ENCODE results near the gene CDH12. TPM values are rescaled to one million over a fixed set of nuclear protein-coding genes. Genes with fewer than 3 reads are reported as not detected.

The CDH12 gene
- total RNA-seq, 6 experiments from 2014 or later: not detected

DNA sequence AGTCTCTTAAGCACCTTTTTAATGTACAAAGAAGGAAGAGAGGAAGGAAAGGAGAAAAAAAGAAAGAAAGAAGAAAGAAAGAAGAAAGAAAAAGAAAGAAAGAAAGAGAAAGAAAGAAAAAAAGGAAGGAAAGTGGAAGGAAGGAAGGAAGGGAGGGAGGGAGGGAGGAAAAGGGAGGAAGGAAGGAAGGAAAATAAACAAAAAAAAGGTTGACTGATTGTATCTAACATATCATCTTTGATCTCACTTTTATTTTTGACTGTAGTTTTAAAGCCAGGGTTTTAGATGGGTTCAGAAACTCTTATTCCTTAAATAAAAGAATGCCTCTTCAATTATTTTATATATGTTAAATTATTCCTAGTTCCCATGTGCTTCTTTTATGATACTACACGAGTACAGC lies 794.5 kb downstream of the CDH12 start:
- Mint-ChIP-seq H3K4me1 (ENCODE audit: low read depth) (no peaks in the 10 kb centered on the region), H3K4me3 (no peak overlapping the region), H3K9me3 (peaks cover 27% of the 10 kb centered on the region), H3K27me3 (ENCODE audit: insufficient read depth) (no peaks in the 10 kb centered on the region), H3K27ac (no peak overlapping the region), H3K36me3 (ENCODE audit: low read depth) (no peaks in the 10 kb centered on the region)
- TF ChIP-seq, protein P1, sequence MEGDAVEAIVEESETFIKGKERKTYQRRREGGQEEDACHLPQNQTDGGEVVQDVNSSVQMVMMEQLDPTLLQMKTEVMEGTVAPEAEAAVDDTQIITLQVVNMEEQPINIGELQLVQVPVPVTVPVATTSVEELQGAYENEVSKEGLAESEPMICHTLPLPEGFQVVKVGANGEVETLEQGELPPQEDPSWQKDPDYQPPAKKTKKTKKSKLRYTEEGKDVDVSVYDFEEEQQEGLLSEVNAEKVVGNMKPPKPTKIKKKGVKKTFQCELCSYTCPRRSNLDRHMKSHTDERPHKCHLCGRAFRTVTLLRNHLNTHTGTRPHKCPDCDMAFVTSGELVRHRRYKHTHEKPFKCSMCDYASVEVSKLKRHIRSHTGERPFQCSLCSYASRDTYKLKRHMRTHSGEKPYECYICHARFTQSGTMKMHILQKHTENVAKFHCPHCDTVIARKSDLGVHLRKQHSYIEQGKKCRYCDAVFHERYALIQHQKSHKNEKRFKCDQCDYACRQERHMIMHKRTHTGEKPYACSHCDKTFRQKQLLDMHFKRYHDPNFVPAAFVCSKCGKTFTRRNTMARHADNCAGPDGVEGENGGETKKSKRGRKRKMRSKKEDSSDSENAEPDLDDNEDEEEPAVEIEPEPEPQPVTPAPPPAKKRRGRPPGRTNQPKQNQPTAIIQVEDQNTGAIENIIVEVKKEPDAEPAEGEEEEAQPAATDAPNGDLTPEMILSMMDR (IDR thresholded peaks at IDR 0.05): no peak
- no peak for DNase-seq

DNA sequence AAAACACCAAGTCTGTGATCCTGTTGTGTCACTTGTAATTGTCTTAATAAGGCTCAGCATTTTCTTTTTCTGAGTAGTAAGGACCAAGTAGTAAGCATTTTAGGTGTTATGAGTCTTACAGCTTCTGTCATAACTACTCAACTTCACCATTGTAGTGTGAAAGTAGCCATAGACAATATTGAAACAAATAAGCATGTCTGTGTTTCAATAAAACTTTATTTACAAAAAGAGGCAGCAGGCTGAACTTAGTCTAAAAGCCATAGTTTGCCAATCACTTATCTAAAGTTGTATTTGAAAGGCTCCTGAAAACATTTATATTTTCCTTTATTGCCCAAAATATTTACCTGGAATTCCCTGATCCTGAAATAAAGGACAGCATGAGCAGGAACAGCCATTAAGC lies 796.1 kb downstream of the CDH12 start:
- TF ChIP-seq, protein P1 (IDR thresholded peaks at IDR 0.05): no peak
- Mint-ChIP-seq H3K27me3 (ENCODE audit: insufficient read depth) (no peaks in the 10 kb centered on the region), H3K4me1 (ENCODE audit: low read depth) (no peaks in the 10 kb centered on the region), H3K36me3 (ENCODE audit: low read depth) (no peaks in the 10 kb centered on the region), H3K9me3 (peaks cover 26% of the 10 kb centered on the region), H3K4me3 (no peak overlapping the region), H3K27ac (no peak overlapping the region)
- no peak for DNase-seq

DNA sequence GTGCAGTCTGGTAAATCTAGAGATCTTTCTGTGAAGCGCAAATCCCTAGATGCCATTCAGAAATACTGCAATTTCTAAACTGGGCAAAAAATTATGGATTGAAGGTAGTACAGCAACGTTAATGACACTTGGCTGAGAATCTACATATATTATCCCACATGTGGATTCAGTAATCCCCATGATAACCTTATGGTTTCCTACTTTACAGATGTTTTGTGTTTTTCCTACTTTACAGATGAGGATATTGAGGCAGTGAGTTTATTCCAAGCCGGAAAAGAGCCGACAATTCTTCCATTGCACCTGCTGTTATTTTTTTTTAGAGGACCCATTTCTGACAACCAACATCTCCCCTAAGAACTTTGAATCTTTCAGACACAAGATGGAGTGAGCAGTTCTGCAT lies 796.5 kb downstream of the CDH12 start:
- Mint-ChIP-seq H3K4me3 (no peak overlapping the region), H3K36me3 (ENCODE audit: low read depth) (no peaks in the 10 kb centered on the region), H3K9me3 (peaks cover 28% of the 10 kb centered on the region), H3K27me3 (ENCODE audit: insufficient read depth) (no peaks in the 10 kb centered on the region), H3K27ac (no peak overlapping the region), H3K4me1 (ENCODE audit: low read depth) (no peaks in the 10 kb centered on the region)
- TF ChIP-seq, protein P1 (IDR thresholded peaks at IDR 0.05): no peak
- no peak for DNase-seq

DNA sequence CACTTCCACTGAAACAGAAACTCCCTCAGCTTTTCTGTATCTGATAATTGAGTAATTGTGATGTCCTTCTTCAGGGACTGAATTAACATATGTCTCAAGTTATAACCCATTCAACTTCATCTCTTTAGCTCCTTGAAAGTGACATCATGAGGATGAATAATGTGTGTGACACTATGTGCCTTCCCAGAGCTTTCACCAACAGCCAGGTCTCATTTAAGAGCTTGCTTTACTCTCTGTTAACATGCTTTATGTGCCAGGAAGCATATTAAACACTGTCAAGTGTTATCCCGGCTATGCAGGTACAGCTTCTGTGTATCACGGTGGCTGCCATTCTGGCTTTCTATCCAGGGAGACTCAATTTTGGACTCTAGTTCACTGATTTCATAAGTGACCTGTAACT lies 799.9 kb downstream of the CDH12 start:
- Mint-ChIP-seq H3K4me1 (ENCODE audit: low read depth) (no peaks in the 10 kb centered on the region), H3K27me3 (ENCODE audit: insufficient read depth) (no peaks in the 10 kb centered on the region), H3K9me3 (peaks cover 39% of the 10 kb centered on the region), H3K4me3 (no peak overlapping the region), H3K36me3 (ENCODE audit: low read depth) (no peaks in the 10 kb centered on the region), H3K27ac (no peak overlapping the region)
- DNase-seq: no peak
- TF ChIP-seq, protein P1 (IDR thresholded peaks at IDR 0.05): no peak

DNA sequence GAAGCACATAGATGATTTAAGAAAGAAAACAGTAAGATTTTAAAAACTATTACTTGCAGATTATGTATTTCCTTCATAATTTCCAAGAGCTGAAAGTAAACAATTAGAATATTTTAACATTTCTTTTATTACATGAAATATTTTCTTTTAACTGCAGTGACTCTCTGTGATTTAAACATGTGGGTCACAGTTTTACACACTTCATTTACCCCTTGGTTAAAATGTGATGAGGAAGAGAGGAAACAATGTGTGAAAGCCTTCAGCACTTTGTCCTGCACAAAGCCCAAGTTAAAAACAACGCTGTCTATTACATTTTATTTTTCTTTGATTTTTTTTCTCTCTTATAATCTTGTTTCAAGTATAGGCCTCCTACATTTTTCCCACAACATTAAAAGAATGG lies 801.3 kb downstream of the CDH12 start:
- Mint-ChIP-seq H3K36me3 (ENCODE audit: low read depth) (no peaks in the 10 kb centered on the region), H3K4me3 (no peak overlapping the region), H3K27ac (no peak overlapping the region), H3K9me3 (peaks cover 43% of the 10 kb centered on the region), H3K27me3 (ENCODE audit: insufficient read depth) (no peaks in the 10 kb centered on the region), H3K4me1 (ENCODE audit: low read depth) (no peaks in the 10 kb centered on the region)
- no peak for DNase-seq
- TF ChIP-seq, protein P1 (IDR thresholded peaks at IDR 0.05): no peak

DNA sequence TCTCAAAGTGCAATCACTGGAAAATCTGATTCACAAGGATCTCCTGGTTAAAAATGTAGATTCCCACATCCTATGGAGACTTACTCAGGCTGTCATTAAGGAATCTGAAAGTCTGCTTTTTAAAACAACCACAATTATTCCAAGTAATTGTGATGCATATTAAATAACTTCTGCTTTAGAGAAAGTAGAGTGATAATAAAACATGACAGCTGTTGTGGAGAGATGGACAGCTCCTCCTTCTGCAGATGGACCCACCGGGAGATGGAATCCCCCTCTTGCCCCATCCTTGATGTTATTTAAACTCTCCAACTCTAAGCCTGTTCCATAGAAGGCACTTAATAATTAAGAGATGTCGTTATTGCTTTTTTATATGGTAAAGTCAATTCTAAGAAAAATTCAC lies 802.2 kb downstream of the CDH12 start:
- TF ChIP-seq, protein P1 (IDR thresholded peaks at IDR 0.05): no peak
- Mint-ChIP-seq H3K36me3 (ENCODE audit: low read depth) (no peaks in the 10 kb centered on the region), H3K9me3 (peaks cover 40% of the 10 kb centered on the region)

More for the DNA sequence above, 802.2 kb downstream of the CDH12 start:
- H3K27ac Mint-ChIP-seq: no peak overlapping the region
- no peaks in the 10 kb centered on the region for H3K4me1 Mint-ChIP-seq (ENCODE audit: low read depth)
- DNase-seq: no peak
- no peaks in the 10 kb centered on the region for H3K27me3 Mint-ChIP-seq (ENCODE audit: insufficient read depth)
- H3K4me3 Mint-ChIP-seq: no peak overlapping the region

Data from HFFc6 (cell line).